Brain pericyte (primary cell): ENCODE measurements around the gene DPY19L3.
"Not testable (repeated sequence)": the region's sequence is repeated elsewhere in the genome, so short reads cannot be mapped to it uniquely, and the experiment has no call there.

ENCODE experiments used
- DNase-seq: peaks from one replicate; pipeline ENCODE4 v3.0.0-alpha.2; 2012; ENCODE audit warnings: low read depth, low spot score

DPY19L3 gene

GRCh38 chr19:32512498-32512897 is 106.9 kb downstream of the DPY19L3 start:
- DNase-seq, result not testable (repeated sequence)

GRCh38 chr19:32519023-32519422 is 113.5 kb downstream of the DPY19L3 start:
- DNase-seq, result no peak

- no peak for DNase-seq
Observed at GRCh38 chr19:32522967-32523366, 117.4 kb downstream of the DPY19L3 start.

GRCh38 chr19:32526895-32527294 is 121.3 kb downstream of the DPY19L3 start:
- DNase-seq, result no peak

- DNase-seq, result no peak
Observed at GRCh38 chr19:32530773-32531172, 125.2 kb downstream of the DPY19L3 start.

GRCh38 chr19:32532233-32532632 is 126.7 kb downstream of the DPY19L3 start:
- no peak for DNase-seq
